ENCODE data around the gene ZKSCAN8. TPM values are rescaled to one million over a fixed set of nuclear protein-coding genes. Genes with fewer than 3 reads are reported as not detected.

The ZKSCAN8 gene
- total RNA-seq, 1 donor from 2014 or later, result 21.0 TPM

DNA sequence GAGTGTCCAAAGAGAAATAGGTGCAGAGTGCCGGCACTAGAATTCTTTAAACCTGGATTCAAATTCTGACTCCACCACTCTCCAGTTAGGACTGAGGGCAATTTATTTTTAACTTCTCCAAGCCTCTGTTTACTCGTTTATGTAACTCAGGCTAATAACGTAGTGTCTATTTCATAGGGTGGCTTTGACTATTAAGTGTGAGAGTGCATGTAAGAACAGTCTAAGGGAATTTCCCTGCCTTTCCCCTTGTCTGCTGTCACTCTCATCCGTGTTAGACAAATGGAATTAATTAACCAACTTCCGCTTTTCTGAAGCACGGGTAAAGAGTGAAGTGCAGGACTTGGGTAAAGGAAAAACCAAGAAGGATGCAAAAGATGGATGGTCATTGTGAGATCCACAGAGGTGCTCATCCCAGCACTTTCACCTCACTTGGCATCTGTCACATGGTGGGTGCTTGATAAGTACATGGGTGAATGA lies 4.1 kb upstream of the ZKSCAN8 start:
- intact Hi-C loops (cut with micrococcal nuclease), result loop anchor here (1.0 to 10.0 kb wide), 6 partner anchors 33 to 960 kb away; partner anchors contain the start of gene ZNF184

DNA sequence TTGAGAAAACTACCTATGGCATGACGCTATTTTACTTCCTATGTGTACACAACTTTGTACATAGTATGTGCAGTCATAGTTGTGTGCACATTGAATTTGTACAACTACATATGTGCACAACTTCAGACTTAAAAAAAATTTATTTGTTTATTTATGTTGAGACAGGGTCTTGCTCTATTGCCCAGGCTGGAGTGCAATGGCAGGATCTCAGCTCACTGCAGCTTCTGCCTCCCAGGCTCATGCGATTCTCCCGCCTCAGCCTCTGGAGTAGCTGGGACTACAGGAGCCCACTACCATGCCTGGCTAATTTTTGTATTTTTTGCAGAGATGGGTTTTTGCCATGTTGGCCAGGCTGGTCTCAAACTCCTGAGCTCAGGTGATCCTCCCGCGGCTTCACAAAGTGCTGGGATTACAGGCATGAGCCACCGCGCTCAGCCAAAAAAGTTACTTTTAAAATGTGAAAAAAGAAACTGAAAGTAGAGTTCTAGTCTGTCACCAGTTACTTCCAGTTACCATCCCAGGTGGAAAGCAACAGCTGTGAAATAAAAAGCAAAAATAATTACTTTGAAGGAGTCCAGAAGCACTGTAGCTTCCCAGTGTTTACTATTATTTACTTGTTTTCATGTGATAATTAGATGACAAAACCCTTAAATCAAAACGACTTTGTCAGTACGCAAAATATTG lies 1.7 kb upstream of the ZKSCAN8 start:
- intact Hi-C loops (cut with micrococcal nuclease), result loop anchor here (1.0 to 10.0 kb wide), 9 partner anchors 73 to 963 kb away; partner anchors contain the start of genes ZNF184 and ZSCAN23

DNA sequence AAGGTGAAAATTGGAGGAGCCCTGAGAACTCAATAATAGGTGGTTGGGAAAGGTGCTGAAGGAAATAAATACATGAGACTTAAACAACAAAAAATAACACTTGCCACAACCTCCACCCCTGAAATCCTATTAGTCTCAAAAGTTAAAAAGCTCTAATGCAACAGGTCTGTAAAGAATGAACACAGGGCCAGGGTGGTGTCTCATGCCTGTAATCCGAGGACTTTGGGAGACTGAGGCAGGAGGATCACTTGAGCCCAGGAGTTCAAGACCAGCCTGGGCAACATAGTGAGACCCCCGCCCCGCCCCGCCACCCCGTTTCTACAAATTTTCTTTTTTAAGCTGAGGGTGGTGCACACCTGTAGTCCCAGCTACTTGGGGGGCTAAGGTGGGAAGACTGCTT lies 1.1 kb upstream of the ZKSCAN8 start:
- intact Hi-C loops (cut with micrococcal nuclease), result loop anchor here (1.0 to 5.0 kb wide), 11 partner anchors 16 to 447 kb away; partner anchors contain the start of genes ZKSCAN3, ZKSCAN4, ZSCAN12 and ZSCAN16

DNA sequence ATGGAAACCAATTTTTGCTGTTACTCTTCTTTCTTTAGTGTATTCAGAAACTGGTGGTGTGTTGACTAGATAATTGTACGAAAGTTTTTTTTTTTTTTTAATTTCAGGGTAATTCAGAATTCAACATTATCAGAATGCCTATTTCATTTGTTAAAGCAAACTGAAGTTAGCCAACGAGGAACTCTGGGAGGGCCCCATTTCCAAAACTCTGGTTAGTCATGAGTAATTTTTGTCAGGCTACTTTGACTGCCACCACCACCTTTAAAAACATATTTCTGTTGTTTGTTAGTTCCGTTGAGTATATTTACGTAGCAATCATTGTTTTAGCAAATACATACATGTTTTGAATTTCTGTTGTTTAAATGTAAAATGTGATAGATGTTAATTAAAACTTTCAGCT lies 763 bp downstream of the ZKSCAN8 start:
- intact Hi-C loops (cut with micrococcal nuclease), result loop anchor here (5.0 kb wide), 2 partner anchors 335 to 445 kb away; a partner anchor contains a TSS

DNA sequence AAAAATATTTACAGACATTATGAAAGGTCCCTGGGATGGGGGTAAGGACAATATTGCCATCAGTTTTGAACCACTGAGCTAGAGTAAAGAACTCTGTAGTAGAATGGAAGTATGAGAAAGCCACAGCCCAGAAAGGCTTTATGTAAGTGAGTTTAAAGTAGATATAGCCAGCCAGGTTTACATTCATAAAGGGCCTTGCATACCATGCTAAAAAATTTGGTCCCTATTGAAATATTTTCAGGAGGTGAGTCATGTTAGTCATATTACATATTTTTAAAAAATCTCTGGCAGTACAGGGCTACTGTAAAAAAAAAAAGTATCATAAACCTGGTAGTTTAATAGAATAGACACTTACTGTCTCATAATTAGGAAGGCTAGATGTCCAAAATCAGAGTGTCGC lies 3.5 kb downstream of the ZKSCAN8 start:
- intact Hi-C loops (cut with micrococcal nuclease), result no loop called here

DNA sequence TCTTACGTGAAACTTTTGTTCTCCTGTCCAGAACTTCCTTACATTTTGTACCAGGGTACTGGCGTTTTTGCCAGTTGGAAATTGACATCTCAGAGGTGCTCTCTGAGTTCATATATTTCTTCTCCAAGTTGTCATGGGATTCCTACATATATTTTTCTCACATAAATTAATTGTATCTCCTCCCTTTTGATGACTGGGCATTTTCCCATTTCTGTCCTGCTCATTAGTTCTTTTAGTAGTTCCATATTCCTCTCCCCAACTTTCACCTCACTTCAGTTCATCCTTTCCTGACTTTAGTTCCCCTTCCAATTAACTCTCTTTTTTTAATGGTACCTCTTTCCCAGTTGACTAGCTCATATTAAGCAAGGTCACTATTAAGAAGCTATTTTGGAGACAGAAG lies 10.8 kb downstream of the ZKSCAN8 start:
- intact Hi-C loops (cut with micrococcal nuclease), result no loop called here

DNA sequence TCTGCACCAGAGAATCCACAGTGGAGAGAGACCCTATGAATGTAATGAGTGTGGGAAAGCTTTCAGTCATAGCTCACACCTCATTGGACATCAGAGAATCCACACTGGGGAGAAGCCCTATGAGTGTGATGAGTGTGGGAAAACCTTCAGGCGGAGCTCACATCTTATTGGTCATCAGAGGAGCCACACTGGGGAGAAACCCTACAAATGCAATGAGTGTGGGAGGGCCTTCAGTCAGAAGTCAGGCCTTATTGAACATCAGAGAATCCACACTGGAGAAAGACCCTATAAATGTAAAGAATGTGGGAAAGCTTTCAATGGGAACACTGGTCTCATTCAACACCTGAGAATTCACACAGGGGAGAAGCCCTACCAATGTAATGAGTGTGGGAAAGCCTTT lies 11.9 kb downstream of the ZKSCAN8 start:
- intact Hi-C loops (cut with micrococcal nuclease), result no loop called here

DNA sequence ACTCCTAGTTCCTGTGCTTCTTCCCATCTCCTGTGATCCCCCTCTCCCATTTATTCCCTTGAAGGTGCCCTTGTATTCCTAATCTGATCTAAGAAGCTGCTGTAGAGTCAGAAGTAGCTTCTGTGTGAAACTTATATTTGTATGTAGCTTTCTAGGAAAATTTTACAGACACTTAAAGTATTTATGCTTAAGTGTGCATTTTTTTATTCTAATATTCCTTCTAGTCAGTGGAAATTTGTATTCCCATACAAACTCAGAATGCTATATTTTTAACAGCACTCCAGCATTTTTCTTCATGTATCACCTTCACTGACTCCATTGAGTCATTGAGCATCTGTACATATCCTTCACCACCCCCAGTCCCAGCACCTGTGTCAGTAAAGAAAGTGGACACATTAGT lies 12.7 kb downstream of the ZKSCAN8 start:
- intact Hi-C loops (cut with micrococcal nuclease), result no loop called here

DNA sequence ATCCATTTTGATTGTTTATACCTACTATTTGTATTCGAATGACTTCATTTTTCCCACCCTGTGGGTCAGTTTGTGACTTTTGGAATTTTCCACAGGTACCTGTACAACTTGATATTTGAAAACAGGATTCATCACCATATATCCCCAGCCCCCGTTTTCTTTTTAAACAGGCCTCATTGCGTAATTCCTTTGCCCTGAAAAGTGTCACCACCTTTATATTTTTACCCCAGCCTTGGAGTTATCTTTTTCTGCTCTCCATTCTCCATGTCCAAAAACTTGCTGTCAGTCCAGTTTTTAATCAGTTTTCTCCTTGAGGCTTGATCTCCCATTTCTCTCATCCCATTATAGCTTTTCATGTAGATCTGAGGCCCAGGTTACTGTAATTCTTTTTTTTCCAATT lies 16.6 kb downstream of the ZKSCAN8 start:
- intact Hi-C loops (cut with micrococcal nuclease), result no loop called here

DNA sequence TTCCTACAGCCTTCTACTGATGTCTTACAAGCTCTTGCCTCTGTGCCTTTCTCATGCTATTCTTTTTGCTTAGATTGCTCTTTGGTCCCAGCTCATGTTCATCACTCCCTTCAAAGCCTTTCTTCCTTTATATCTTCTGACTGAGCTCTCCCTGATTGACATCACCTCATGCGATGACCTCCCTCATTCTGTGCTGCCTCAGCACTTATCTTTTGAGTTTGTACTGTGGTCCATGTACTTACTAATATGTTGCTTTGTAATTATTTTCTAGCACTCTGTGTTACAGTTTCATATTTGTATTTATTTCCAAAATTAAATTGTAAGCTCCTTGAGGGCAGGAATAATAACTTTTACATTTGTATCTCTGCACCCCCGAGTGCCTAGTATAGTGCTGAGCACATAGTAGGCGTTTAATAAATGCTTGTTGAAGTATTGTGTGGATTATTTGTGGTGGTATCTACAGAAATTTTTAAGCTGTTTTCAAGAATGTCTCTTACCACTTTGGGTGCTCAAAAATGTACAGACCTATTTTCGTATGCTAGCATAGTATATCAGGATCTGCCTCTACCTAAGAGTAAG lies 17.4 kb downstream of the ZKSCAN8 start:
- intact Hi-C loops (cut with micrococcal nuclease), result no loop called here

DNA sequence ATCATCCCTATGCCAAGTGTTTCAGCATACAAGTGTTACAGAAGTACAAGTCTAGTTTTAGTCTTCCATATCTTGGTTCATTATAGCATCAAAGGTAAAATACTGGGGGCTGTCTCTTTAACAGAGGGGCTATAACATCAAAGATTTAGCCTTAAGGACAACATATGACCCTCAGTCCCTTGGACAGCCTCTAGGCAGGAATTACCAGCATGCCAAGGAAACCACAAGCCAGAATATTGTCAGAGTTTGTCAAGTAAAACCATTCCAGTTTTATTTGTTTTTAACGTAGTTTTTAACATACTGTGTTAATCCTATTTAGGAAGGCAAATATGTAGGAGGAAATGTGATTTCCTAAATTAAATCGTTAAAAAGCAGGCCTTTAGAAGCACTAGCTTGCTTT lies 18.6 kb downstream of the ZKSCAN8 start:
- intact Hi-C loops (cut with micrococcal nuclease), result no loop called here

DNA sequence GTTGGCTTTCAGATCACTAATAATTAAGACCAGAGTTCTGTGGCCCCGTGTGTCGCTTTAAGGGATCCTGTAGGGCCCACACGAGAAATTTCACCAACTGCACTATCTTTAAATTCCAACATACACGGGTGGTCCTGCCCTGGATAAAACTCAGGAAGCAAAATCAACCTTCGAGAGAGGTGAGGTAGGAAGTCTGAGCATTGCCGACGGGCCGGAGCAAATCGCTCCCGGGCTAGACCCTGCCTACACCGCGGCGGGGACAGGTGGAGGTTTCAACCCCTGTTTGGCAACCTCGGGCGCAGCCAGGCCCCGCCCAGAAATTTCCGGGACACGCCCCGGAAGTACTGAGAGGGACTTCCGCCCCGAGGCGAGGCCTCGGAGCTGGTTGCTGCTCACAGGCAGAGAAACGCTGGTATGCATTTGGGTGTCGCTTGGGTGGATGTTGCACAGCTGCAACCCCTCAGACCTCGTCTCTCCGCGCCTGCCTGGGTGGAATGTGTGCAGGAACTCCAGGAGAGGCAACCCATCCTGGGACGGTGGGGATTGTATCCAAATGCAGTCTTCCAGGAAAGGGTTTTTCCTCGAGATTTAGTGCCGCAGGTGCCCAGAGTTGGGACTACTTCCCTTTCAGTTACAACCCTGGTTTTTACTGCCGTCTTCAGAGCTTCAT lies 19.9 kb downstream of the ZKSCAN8 start:
- intact Hi-C loops (cut with micrococcal nuclease), result no loop called here

DNA sequence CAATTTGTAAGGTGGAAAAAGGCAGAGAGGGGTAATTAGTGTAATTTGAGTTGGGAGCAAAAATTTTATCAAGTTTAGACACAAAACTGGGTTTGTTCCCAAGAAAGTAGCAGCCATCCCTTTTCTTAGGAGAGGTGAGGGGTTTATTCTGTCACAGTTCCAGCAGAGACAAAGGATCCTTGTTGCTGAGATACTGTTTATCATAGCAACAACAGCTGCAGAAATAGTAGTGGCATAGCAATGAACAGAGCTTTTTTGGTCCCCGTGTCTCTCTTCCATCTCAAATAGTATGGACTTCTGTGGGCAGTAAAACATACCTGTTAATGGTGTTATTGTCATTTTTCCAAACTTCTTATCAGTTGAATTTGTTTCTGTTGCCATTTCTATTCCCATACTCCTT lies 23.9 kb downstream of the ZKSCAN8 start:
- intact Hi-C loops (cut with micrococcal nuclease), result no loop called here

DNA sequence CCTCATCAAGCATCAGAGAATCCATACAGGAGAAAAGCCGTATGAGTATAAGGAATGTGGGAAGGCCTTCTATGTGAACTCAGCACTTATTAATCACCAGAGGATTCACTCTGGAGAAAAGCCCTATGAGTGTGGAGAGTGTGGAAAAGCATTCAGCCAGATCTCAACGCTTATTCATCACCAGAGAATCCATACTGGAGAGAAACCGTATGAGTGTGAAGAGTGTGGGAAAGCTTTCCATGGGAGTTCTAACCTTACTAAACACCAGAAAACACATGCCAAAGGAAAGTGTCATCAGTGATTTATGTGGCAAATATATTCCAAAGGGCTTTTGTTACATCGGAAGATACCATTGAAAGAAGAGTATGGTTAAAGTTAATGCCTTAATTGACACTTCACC lies 25.4 kb downstream of the ZKSCAN8 start:
- intact Hi-C loops (cut with micrococcal nuclease), result no loop called here

DNA sequence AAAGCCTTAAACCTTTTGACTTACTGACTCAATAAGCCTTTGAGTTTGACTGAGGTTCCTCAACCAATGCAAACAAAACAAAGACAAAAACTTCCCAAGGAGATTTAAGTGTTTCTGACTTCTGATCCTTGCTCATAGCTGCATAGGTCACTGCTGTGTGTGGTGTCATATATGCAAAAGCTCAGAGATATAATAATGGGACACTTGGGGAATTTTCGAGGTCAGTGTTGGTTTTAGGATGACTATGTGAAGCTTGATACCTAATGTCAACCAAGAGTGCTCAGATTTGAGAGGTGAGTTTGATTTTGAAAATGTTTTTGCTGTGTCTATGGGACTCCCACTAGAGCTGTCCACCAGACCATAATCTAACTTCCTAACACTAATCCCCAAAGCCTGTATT lies 26.2 kb downstream of the ZKSCAN8 start:
- intact Hi-C loops (cut with micrococcal nuclease), result no loop called here

DNA sequence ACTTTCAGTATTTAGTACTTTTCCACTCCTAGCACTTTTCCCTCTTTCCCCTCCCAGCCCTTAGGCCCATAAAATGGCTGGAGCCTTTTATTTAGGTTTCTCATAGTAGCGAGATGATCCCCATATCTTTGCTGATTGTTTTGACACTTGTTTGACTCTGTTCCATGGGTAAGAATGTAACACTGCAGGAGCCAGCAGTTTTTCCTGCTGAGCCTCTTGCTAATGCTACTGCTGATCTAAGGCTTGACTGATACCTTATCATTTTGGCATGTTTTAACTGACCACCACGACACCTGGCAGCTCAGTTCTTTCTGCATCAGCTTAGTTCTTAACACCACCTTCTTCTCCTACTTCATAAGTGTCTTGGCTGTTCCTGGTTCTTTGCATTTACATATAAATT lies 29.6 kb downstream of the ZKSCAN8 start:
- intact Hi-C loops (cut with micrococcal nuclease), result no loop called here

DNA sequence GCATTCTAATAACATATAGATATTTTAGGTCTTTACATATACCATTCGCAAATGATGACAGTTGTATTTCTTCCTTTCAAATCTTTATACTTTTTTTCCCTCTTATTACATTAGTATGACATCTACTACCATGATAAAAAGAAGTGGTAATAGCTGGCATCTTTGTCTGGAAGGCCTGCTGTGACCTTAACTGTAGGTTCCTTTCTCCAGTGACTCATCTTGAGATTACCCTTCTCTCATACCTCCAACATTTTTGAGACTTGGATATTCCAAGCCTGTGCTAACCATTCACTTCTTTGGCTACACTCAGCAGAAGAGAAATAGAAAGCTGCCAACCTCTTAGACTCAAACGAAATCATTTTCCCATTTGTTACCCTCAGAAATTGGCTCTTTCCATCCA lies 30.3 kb downstream of the ZKSCAN8 start:
- intact Hi-C loops (cut with micrococcal nuclease), result no loop called here

DNA sequence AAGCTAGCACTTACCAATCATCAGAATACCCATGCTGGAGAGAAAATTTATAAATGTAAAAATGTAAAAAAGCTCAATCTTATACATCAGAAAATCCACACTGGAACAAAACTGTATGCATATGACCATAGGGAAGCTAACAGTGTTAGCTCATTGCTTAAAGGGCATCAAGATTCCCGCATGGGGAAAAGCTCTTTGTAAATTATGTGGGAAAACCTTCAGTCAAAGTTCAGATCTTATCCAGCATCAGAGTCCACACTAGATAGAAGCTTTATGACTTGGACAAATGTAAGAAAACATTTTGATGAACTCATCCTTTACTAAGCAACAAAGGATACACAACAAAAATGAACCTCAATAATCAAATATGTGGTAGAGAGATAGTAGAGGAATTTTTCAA lies 34.7 kb downstream of the ZKSCAN8 start:
- intact Hi-C loops (cut with micrococcal nuclease), result no loop called here

DNA sequence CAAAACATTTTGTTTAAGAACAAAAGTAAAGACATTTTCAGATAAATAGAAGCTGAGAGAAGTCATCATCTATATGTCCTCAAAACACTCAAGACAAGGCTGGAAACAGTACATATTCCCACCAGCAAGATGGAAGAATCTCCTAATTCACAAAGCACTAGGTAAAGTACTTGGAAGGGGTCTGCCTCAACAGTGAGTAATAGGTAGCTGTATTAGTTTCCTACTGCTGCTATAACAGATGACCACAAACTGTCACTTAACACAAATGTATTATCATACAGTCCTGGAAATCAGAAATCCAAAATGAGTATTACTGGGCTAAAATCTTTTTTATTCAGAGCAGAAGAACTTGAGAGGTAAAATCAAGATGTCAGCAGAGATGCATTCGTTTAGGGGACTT lies 40.6 kb downstream of the ZKSCAN8 start:
- intact Hi-C loops (cut with micrococcal nuclease), result no loop called here

DNA sequence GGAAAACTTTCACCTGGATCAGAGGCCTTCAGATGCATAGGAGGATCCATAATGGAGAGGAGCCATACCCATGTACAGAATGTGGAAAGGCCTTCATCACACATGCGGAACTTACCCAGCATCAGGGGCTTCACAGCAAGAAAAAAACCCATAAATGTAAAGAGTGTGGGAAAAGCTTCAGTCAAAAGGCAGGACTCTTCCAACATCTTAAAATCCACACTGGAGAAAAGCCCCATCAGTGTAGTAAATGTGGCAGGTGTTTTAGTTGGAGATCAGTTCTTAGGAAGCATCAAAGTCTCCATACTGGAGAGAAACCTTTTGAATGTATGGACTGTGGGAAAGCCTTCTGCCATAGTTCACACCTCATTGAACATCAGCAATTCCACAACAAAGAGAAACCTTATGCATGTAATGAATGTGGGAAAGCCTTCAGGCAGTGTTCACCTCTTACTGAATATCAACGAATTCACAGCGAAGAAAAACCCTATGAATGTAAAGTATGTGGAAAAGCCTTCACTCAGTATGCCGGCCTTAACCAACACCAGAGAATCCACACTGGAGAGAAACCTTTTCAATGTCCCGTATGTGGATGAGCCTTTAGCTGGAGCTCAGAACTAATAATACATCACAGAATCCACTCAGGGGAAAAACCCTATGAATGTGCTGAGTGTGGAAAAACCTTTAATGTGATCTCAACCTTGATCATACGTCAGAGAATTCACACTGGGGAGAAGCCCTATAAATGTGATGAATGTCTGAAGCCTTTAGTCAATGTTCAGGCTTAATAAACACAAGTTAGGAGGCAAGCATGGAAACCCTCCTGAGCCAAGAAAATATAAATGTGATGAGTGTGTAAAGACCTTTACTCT lies 46.7 kb downstream of the ZKSCAN8 start:
- intact Hi-C loops (cut with micrococcal nuclease), result no loop called here

DNA sequence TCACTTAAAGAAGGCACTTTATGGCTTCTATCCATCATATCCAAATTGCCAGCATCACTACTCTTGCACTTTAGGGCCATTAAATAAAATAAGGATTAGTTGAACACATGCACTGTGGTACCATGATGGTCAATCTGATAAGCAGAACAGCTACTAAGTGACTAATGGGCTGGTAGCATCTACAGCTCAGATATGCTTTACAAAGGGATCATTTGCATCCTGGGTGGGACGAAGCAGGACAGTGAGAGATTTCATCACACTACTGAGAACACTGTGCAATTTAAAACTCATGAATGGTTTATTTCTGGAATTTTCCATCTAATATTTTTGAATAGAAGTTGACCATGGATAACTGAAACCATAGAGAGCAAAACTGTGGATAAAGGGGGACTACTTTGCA lies 58.3 kb downstream of the ZKSCAN8 start:
- intact Hi-C loops (cut with micrococcal nuclease), result no loop called here
